Putamen (tissue), 1 donor: ENCODE results near the gene FTO.

Source experiments
- DNase-seq: peaks from one replicate; pipeline ENCODE4 v3.0.0-alpha.2; 2016; ENCODE audit warnings: low spot score

FTO gene

GRCh38 chr16:54015147-54015546, 311.2 kb downstream of the FTO start:
- DNase-seq: no peak

GRCh38 chr16:54022362-54022761, 318.4 kb downstream of the FTO start:
- DNase-seq: no peak

GRCh38 chr16:54026456-54026855, 322.5 kb downstream of the FTO start:
- DNase-seq: no peak

GRCh38 chr16:54027062-54027461, 323.1 kb downstream of the FTO start:
- DNase-seq: no peak

- DNase-seq: no peak
These were observed 323.6 kb downstream of the FTO start for GRCh38 chr16:54027558-54027957.

- DNase-seq: no peak
These were observed 324.0 kb downstream of the FTO start for GRCh38 chr16:54027995-54028394.

- no peak for DNase-seq
These were observed 326.5 kb downstream of the FTO start for GRCh38 chr16:54030451-54030850.

- no peak for DNase-seq
These were observed 327.3 kb downstream of the FTO start for GRCh38 chr16:54031107-54031760.

GRCh38 chr16:54033747-54034146, 329.8 kb downstream of the FTO start:
- DNase-seq: no peak

GRCh38 chr16:54034684-54035083, 330.7 kb downstream of the FTO start:
- DNase-seq: no peak

GRCh38 chr16:54040480-54040879, 336.5 kb downstream of the FTO start:
- no peak for DNase-seq

- DNase-seq: no peak
These were observed 337.0 kb downstream of the FTO start for GRCh38 chr16:54040975-54041374.

- DNase-seq: no peak
These were observed 344.9 kb downstream of the FTO start for GRCh38 chr16:54048586-54049495.

- no peak for DNase-seq
These were observed 345.9 kb downstream of the FTO start for GRCh38 chr16:54049591-54050458.

GRCh38 chr16:54050459-54051210, 346.7 kb downstream of the FTO start:
- no peak for DNase-seq

GRCh38 chr16:54051821-54052220, 347.9 kb downstream of the FTO start:
- no peak for DNase-seq

GRCh38 chr16:54052271-54052670, 348.3 kb downstream of the FTO start:
- DNase-seq: no peak

- no peak for DNase-seq
These were observed 350.2 kb downstream of the FTO start for GRCh38 chr16:54053891-54054820.

- DNase-seq: no peak
These were observed 351.2 kb downstream of the FTO start for GRCh38 chr16:54055191-54055590.

GRCh38 chr16:54055864-54056263, 351.9 kb downstream of the FTO start:
- no peak for DNase-seq

- DNase-seq: no peak
These were observed 353.0 kb downstream of the FTO start for GRCh38 chr16:54056921-54057320.
